ENCODE results near the gene DCLK1.
A peak's percentile ranks its signal among the peaks of the same experiment; 100 is the strongest.

DCLK1 gene

DNA sequence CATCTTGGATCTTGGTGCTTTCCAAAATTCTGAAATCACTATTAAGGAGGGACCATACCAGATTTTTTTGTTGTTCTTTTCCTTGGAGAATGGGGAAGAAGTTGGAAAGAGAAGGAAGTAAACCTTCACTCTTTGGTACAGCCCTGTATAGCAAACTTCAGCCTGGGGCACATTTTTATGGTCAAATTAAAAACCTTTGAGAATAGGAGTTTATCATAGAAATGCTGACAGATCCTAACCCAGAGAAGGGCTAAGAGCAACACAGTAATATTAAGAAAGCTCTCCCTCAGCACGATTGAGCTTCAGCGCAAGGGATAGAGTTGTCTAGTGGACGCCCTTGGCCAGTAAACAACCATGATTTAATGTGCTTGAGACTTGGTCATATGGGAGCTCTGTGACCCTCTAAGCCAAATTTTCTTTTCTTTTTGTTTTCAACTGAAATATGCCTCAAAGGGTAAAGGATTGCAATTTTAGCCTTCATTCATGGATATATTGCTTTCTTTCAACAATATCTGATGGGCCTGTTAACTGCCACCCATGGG lies 360.4 kb downstream of the DCLK1 start:
- no peak for DNase-seq

DNA sequence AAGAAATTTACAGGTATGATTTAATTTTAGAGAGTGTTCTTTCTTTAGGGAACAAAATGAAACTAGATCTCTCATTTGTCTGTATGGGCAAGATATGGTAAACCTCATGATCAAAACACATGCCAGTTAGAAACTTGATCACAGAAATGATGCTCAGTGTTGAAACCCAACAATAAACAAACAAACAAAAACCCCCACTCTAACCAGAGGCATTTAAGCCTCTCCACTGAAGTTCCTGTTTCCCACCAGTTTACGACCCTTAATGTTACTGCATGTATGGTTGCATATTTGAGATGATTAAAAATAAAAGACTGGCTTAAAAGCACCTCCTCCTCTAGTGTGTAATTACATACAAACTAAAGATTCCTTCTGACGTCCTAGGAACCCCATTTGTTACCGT lies 361.4 kb downstream of the DCLK1 start:
- no peak for DNase-seq

DNA sequence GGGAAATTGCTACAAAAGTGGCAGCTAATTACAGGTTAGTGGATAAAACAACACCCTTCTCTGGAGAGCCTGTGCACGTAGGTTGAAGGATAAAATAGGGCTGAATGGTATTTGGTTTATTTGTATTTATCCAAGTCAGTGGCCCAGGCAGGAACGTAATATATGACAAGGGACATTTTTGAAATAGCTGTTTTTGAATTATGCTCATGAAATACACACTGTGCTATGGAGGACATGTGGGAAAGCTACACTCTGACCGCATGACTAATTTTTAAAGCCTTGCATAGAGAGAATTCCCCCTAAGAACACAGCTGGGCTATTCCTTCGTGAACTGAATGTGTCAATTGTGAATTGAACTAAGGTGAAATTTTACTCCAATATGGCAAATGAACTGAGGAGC lies 362.6 kb downstream of the DCLK1 start:
- DNase-seq: no peak

DNA sequence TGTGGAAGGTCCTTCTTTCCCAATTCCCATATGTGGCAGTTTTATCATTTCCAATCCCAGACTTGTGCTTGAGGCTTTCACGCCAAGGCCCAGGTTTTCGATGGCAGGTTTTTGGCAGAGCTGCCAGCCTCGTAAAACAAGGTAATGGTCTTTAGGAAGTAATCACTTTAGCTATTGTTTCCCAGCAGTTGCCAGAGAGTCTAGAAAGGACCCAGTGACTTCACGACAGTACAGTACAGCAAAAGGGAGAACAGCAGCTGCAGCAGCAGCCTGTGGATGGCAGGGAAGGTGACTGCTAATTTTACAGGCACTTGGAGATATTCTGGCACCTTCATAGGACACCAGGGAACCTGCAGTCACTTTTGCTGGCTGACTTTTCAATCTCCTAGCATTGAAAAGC lies 363.1 kb downstream of the DCLK1 start:
- peak; percentile 93 for DNase-seq

DNA sequence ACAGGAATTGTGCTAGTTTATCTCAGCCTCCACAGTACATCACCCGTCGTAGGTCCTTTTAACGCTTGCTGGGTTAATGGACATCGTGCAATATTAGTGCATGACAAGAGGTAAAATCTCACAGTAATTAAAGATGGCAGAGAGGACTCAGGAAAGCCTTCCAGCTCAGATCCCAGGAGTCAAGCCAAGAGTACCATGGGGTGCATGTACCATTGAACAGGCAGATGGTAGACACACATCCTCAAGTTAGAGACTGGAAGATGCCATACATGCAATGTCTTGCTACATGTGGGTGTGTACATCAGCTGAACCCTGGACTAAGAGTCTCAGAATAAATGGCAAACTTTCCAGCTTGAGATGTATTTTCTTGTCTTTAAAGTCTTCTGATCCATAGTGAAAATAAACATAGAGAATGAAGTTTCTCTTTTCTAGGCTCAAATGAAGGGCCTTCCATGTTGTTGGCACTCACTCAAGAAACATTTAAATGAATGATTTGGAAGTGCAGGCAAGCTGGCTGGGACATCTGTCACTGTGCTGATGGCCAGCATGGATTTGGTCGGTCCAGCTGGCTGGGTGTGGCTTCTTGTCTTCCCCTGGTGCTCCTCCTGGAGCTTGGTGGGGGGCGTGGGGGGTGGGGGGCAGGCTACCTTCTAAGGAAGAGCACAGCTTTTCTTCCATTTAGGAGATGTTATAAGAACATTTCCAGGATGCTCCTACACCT lies 363.8 kb downstream of the DCLK1 start:
- peak; percentile 97 for DNase-seq

DNA sequence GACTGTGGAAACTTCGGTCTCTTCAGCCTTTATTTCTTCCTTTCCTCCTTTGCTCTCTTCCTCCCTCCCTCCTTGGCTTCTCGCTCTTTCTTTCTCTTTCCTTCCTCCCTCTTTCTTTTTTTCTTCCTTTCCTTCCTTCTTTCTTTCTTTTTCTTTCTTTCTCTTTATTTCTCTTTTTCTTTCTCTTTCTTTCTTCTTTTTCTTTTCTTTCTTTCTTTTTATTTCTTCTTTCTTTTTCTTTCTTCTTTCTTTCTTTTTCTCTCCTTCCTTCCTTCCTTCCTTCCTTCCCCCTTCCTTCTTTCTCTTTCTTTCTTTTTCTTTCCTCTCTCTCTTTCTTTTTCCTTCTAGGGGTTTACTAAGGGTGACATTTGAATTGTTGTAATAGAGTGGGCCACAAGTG lies 364.5 kb downstream of the DCLK1 start:
- no peak for DNase-seq

DNA sequence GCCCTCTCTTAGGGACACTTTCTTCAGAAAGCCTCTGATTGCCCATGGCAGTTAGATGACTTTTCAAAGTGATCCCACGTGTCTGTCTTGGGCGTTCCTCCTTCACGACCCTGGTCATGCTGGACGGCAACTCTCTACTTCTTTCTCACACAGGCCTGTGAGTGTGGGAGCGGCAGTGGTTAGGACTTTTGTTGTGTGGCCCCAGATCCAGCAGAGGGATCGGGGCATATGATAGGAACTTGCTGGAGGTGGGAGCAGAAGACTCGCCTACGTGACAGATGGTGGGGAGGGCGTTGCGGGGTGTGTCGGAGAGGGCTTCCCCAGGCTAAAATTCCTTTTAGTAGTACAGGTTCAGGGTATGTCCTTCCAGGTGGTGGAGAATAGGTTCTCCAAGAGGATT lies 365.2 kb downstream of the DCLK1 start:
- no peak for DNase-seq

DNA sequence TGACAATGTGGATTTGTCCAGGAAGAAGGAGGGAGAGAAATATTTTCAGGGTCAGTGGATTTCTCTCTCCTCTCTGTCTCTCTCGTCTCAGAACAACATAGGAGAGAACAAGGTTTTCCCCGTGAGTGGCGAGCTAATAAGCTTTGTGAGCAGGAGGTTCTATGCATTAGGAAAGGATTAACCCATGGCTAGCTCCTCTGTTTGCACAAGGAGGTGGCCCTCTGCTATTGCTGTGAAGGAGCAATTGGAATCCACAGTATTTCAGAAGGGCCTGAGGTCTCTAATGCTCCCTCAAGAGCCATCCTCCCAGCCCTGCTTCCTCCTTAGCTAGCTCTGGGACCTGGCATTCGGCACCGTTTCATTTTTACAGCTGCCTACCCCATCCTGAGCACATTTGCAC lies 365.8 kb downstream of the DCLK1 start:
- no peak for DNase-seq

DNA sequence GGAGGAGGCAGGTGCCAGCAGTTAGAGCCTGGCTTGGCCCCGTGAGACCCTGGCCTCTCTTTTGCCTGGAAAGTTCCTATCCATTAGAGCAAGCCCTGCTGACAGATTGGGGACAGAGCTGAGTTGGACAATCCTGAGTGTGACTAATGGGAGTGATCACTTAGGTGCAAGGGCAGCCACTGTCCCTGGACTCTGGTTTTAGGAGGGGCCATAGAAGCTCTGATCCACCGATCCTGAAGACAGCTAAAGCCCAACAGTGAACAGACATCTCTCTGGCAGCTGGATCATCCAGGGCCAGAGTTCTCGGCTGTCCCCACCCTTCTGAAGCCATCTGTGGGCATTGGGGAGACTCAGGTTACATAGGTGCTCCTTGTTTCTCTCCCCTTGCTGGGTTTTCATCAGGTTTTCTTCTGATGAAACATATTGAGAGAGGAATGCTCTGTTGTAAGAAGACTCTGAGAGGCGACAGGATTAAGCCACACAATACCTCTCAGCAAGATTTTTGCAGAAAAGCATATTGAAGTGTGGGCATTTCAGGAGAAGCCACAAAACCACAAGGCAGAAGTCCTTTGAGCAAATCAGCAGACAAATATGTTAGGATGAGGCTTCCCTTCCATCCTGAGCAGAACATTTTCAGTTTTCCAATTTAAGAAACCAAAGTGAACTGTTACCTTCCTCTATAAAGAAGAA lies 366.7 kb downstream of the DCLK1 start:
- DNase-seq: no peak

DNA sequence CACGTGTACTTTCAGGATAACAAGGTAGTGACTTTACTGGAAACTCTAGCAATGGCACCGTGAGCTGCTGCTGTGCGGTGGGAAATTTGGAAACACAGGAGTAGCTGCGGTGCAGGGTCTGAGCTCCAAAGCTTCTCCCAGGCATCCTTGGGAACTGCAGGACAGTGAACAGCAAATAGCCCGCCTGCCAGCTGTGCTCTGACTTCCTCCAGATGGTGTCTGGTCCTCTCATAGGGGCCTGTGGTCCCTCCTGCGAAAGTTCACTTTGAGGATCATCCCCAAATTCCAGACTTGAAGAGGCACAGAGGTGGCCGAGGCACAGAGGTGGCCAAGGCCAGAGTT lies 367.4 kb downstream of the DCLK1 start:
- no peak for DNase-seq

DNA sequence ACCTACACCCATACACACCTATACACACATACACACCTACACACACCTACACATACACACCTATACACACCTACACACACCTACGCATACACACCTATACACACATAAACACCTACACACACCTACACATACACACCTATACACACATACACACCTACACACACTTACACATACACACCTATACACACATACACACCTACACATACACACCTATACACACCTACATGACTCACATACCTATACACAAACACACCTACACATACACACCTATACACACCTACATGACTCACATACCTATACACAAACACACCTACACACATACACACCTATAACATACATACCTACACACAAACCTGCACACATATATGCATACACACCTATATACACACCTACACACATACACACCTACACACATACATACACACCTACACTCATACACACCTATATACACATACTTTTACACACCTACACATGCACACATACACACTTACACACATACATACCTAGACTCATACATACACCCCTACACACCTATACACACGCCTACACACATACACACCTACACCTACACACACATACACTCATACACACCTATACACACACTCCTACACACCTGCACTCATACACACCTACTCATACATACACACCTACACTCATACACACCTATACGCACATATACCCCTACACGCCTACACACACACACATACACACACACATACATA lies 368.0 kb downstream of the DCLK1 start:
- no peak for DNase-seq

DNA sequence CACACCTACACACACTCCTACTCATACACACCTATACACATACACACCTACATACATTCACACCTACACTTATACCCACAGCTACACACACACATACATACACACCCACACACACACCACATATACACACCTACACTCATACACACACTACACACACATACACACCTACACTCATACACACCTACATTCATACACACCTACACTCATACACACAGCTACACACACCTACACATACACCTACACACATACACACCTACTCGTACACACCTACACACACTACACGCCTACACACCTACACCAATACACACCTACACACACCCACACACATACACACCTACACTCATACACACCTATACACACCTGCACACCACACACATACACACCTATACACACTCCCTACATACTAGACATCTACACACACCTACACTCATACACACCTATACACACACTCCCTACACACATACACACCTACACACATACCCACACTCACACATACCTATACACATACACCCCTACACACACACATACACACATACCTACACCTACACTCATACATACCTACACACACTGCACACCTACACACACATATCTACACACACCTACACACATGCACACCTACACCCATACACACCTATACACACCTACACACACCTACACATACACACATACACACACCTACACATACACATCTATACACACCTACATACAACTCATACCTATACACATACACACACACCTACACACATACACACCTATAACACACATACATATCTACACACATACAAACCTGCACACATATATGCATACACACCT lies 369.5 kb downstream of the DCLK1 start:
- DNase-seq: no peak

DNA sequence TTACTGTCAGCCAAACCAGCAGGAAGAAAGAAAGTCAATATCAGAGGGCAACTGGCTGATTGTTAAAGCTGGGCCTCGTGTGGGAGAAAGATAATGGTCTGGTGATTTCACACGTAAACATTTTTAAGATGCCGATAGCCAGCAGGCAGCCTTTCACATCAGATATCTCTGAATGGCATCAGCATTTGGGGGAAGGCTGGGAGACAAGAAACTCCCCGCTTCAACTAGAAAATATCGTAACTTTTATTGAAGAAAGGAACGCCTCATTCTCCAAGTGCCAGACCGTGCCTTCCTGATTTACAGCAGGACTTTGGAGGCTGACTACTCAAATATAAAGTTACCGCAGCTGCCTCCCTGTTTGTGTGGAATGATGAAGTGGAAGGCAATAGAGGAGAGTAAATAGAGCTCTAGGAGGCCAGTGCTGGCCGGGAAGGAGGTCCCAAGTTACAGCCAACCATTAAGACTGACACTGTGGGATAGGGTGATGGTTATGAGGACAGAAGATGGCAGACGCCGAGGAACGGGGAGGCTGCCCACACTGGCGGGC lies 370.4 kb downstream of the DCLK1 start:
- no peak for DNase-seq

DNA sequence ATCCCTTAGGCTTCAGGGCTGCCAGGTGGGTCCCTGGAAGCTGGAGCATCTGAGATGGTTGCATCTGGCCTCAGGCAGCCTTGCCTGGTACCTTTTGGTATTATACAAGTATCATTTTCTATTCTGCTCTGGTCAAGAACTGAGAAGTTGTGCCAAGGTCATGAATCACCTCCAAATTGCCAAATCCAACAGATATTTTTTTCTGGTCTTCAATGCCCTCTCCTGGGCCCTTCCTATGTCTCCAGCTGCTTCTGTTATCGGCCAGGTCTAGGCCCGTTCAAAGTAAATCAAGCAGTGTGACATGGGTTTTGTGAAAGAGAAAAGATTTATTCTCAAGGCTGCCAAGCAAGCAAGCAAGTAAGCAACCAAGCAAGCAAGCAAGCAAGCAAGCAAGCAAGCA lies 383.6 kb downstream of the DCLK1 start:
- DNase-seq: no peak

DNA sequence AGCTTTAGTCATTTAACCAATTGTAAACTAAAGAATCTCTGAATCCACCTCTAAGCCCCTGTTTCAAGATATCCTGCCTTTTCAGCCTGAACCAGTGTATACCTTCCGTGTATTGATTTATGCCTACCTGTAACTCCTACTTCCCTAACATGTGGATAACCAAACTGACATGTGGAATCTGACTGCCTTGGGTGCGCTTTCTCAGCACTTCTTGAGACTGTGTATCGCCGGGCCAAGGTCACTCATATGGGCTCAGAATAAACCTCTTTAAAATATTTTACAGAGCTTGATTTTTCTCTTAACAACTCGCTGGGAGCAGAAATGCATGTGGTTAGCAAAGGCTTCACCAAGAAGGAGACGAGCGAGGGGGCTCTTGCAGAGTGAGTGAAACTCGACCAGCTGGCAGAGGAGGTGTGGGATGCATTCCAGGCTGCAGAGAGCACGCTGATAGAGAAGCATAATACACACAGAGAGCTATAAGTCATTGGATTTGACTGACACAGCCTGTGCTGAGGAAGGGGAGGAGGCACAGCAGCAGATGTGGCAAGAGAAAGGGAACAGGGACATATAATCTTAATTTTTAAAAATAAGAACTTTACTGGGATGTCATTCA lies 386.5 kb downstream of the DCLK1 start:
- DNase-seq: peak; percentile 74

DNA sequence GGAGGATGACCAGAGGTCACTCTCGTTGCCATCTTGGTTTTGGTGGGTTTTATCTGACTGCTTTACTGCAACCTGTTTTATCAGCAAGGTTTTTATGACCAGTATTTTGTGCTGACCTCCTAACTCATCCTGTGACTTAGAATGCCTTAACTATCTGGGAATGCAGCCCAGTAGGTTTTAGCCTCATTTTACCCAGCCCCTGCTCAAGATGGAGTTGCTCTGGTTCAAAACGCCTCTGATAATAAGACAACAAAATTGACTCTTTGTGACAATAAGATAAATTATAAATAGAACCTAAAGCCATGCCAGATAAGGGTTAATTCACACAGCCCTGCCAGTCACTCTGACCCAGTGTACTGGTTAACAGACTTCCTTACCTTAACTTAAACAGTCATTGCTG lies 387.0 kb downstream of the DCLK1 start:
- no peak for DNase-seq

DNA sequence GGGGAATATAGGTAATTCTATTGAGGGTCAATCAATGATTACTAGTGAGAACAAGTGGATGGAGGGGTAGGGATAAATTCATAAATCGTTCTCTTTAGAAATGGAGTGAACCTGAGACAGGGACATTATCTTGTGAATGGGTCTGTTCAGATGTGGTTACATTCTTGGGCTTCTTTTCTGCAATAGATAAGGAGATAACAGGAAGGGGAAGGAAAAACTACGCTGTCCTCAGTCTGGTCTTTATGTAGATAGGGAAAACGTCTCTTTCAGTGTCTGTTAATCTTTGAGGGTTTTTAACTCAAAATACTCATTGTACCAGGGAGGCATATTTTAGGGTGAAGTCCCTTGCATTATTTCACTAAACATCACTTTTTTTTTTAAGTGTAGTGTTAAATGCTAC lies 388.0 kb downstream of the DCLK1 start:
- DNase-seq: no peak

DNA sequence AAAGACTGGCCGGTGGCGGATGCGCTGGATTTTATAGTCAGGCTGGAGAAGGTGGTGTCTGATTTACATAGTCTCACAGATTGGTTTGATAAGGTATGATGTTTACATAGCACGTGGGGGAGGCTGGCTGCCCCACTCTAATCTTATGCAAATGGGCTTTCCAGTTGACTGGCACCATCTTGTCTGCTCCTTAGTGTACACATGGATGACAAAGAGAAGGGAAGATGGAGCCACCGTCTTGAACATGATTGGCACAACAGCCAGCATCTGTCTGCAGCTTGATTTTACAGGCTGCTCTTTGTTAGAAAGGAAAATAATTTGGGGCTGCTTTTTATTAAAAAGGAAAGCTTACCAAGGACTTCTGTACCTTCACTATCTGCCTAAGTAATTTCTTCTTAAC lies 389.5 kb downstream of the DCLK1 start:
- DNase-seq: no peak

DNA sequence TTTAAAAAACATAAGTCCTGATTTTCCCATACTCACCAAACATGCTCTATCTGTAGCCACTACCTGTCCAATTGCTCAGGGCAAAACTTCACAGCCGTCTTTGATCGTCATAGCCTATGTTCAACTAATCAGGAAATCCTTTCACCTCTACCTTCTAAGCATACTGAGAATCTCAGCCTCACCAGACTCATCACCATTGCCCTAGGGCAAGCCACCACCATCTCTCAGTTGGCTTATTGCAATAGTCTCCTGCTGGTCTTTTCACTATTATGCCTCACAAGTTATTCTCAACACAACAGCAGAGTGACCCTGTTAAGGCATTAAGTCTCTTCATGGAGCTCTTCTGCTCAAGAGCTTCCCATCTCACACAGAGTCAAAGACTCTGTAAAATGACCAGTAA lies 394.3 kb downstream of the DCLK1 start:
- no peak for DNase-seq

DNA sequence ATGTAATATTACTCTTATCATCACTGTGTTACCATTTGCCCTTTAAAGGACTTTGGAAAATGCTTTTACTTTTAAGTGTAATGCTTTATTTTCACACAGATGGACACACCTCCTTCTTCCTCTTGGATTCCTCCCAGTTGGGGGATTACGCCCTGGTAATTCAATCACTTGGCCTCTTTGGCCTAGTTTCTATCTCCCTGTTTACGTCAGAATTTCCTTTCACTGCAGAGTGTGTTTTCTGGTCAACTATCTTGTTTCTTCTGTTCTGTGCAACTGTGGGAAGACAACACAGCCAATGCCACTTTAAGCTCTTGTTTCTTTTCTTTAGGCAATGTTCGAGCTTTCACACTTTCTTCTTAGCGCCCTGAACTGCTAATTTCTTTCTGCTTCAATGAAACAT lies 397.4 kb downstream of the DCLK1 start:
- DNase-seq: no peak

DNA sequence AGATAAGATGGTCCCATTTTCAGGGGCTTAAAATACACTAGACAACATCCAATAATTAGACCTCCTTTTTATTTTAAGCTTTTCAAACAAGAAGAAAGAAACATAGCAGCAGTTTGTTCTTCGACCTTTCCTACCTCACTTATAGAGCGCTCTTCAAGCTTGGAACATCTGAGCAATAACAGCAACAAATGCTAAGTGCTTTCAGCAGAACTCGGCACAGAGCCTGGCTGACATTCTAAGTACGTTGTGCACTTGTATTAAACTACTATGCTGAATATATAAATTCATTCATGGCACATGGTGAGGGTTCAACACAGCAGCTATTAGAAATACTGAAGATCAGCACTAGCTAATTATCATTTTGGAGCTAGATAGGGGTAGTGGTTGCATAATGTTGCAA lies 398.6 kb downstream of the DCLK1 start:
- DNase-seq: no peak

DNA sequence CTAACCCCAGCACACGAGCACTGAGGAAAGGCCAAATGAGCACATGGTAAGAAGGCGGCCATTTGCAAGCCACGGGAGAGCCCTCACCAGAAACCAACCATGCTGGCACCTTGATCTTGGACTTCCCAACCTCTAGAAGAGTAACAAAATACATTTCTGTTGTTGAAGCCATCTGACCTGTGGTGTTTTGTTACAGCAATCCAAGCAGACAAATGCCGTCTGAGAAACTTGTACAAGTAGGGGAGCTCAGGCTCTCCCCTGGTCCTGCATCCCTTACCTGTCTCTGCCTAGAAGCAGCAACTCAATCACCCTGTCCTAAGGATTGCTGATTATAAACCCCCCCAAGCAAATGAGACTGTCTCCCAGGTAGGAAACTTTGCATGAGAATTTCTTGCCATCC lies 399.7 kb downstream of the DCLK1 start:
- DNase-seq: no peak

All from NCI-H446 treated with DMSO at 0.1 percent for 48 hours (cell line).